ENCODE data around the gene SLC16A10.

DNA sequence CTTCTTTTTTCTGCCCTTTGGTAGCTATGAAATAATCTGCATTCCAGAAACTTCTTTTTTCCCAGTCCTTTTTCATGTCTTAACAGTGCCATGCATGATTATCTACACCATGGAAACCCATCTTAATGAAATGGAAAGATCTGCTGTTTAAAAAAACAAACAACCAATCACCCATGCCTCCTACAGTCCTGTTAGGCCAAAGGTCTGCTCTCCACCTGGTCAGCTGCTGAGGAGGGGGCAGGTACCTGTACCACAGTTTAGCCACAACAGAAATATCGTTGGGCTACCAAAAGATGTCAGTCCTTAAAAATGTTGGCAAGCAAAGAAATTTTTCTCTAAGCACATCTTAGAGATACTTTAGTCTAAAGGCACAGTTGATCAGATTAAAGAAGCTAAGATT lies 112.6 kb downstream of the SLC16A10 start:
- TF ChIP-seq EZH2 (IDR thresholded peaks at IDR 0.05; ENCODE audit: insufficient read depth, poor library complexity, severe bottlenecking) (no peak), EZH2phosphoT487 (IDR thresholded peaks at IDR 0.05; ENCODE audit: insufficient read depth, low read depth) (no peak)

All from GM23248 (cell line).